ENCODE measurements around the gene IL5RA.

Gene IL5RA

GRCh38 chr3:3105815-3106214 lies 4.4 kb downstream of the IL5RA start:
- no peak for DNase-seq

GRCh38 chr3:3105246-3105645 lies 4.9 kb downstream of the IL5RA start:
- DNase-seq = no peak

GRCh38 chr3:3102751-3103150 lies 7.4 kb downstream of the IL5RA start:
- no peak for DNase-seq

DNA sequence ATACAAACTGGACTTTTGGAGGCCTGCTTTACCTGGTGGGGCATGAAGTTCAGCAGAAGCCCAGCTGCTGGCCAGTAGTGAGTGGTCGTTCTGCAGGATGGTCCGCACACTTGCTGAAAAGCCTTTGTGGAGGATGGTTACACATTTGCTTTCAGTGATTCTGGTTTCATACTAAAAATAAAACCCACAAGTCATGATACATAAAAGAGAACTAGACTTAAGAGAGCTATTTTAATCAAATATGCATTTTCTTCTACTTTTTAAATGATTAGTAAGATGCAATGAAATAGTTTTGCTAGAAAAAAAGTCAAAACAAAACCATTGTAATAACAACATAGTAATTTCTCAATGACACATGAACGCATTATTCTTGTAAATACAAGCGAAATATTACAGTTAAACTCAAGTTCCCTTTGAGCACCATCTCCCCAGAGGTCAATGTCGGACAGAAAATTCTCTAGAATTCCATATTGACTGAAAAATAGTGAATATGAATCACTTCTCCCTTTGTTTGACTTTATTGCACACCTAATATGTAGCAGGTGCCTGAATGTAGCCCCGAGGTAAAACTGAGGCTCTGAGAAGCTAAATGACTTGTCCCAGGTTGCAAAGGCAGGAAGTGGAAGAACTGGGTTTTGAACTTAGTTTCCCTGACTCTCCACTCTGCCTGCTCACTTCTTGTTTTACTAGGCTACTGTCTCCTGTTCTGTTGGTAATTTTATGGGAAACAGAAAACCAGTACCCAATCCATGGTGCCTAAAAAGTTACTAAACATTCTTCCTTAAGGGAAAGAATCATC lies 8.3 kb downstream of the IL5RA start:
- no peak for DNase-seq

DNA sequence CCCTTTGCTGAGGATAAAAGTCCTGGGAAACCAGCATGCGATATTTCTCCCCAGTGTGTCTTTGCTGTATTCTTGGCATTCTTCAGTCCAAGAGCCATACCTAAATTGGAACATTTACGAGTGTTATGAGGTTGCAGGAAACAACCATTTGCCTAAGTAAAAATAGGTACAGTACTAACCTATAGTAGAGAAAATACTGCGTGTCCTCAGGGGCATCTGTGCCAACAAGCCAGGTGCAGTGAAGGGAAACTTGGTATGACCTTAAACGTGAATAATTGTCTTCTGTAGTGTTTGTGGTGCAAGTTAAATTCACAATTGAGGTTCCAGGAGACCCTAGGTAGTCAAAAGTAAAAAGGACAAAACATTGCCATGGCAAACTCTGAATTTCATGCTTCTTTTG lies 12.2 kb downstream of the IL5RA start:
- no peak for DNase-seq

DNA sequence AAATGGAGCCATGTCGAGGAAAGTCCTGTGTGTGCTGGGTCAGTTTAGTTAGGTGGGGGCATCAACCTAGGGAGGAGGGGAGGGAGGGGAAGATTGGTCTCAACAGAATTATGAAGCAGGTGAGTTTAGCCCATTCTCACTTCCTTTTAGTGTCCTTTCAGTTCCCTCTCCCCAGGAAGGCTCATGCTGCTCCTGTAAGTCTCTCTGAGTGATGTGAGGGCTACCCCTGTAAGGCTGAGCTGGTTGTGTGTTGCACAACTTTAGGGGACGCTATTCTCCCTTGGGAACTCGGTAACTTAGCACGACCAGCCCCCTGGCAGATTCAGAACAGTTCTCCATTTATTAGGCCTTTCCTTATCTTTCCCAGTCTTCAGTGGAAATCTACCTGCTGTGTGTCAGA lies 21.2 kb downstream of the IL5RA start:
- no peak for DNase-seq

DNA sequence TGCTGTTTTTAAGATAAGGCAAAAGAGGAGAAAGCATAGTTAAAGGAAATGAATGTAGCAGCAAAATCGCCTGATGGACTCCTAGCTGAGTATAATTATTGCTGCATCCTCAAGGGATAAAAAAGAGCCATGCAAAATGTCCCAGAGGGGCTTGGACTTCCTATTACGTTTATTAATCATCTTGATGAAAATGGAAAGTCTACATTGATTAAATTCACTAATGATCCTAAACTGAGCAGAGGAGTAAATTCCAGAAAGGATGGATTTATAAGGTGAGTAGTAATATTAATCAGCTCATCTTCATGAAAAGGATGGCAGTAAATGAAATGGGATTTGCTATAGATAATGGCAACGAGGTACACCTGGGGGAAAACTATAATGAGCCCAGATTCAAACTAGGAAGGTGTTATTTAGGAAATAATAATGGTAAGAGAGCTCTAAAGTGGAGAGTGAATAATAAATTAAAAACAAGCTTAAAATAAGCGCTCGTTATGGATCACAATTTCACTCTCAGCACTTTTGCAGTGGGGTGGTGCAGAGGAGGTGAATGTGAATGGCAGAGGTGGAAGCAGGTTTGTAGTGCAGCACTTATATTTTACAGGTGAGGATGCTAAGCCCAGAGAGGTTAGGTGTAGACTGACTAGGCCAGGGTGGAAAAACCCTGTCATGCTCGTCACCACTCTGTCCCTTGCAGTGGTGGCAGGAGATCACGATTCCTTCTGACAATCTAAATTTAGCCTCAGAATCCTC lies 22.3 kb downstream of the IL5RA start:
- DNase-seq = no peak

DNA sequence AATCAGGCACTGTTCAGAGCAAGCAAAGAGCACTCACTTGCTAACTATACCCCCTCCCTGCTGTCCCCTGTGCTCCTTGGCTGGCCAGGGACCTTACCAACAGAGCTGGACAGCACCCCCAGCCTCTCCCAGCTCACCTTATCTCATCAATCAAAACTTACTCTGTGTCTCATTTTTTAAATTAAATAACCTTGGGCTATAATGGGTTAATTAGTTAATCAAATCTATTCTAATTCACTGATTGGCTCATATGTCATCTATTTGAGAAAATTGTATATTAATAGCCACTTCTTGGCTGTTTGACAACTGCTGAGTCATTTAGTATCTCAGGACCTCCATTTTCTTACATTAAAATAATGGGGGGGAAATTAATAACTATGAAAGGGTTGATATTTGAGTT lies 22.9 kb downstream of the IL5RA start:
- no peak for DNase-seq

GRCh38 chr3:3086239-3086638 lies 23.9 kb downstream of the IL5RA start:
- no peak for DNase-seq

DNA sequence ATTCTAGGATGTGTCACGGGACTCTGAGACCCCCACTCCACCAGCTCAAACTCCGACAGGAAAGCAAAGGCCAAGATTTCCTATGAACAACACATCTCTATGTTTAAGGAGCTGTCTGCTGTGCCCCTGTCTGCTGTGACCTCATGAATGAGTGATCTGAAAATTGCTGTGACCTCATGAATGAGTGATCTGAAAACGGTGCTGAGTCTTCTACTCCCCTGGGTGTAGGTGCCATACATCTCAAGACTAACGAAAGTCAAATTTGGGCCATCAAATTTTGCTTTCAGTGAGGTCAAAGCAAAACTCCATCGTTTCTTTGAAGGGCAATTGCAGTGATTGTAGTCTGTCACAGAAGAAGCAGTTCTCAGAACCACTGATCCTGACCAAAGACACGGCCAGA lies 24.4 kb downstream of the IL5RA start:
- no peak for DNase-seq

- DNase-seq = no peak
These were observed 25.3 kb downstream of the IL5RA start for GRCh38 chr3:3084890-3085289.

DNA sequence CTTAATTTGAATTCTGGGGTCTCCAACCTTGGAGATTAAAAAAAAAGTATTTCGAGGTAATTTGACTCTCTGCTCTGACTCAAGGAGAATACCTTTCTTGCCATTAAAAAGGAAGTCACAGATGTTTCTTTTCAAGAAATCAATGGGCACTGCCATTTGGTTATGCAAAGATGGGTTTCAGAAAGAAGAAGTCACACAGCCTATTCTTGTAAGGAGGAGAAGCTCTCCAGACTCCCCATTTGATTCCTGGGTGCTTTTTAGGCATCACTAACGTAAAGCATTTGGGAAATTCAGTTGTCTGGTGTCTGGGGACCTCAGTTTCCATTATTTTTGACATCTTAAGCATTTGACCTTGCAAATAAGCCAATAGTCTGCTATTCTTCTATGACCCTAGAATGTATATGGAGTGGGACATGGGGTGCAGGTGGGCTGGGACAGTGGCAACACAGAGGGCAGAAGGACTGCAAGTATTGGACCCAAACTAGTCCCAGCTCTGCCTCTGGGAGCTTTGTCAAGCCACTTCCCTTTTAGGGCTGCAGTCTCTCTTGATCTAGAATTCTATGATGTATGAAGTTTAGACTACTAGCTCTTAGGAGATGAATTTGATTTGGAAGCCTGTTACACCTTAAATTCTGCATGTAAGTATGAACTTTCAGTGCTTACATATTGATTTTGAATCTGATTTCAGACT lies 27.8 kb downstream of the IL5RA start:
- DNase-seq = no peak

DNA sequence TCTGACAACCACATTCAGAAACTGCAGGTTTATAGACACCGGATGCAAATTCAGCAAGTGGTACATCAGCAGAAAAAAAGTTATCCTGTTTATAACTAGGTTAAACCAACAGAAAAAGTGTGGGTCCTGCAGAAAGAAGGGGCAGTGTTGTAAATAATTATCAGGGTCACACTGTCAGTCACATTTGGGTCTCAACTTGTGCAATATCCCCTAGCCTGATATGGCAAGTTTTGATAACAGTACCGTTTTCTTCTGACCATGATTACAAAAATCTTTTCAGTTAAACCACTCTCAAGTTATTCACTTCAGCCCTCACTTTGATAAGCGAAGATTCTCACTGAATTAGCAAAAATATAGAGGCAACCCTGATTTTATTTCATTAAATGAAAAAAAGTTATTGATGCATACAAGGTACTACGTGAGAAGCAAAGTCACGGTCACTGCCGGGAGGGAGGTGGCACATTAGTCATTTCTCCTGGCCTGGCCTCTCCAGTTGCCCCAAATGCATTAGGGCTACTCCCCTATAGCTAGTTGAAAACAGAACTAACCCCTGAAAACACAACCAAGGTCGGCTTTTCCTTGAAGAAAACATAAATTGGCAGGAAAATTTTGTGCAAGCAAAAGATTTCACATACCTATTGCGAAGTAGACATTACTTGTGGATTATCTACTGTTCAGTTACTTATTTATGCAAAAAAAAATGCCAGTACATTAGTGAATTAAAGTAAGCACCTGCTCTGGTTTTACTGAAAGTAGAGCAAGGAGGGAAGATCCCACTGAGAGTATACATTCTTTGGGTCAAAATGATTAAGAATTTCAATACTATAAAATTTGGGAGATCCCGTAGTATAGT lies 28.6 kb downstream of the IL5RA start:
- no peak for DNase-seq

- DNase-seq = no peak
These were observed 29.9 kb downstream of the IL5RA start for GRCh38 chr3:3080309-3080708.

- no peak for DNase-seq
These were observed 35.5 kb downstream of the IL5RA start for GRCh38 chr3:3074551-3075257.

- DNase-seq = no peak
These were observed 39.0 kb downstream of the IL5RA start for GRCh38 chr3:3071136-3071535.

- no peak for DNase-seq
These were observed 40.5 kb downstream of the IL5RA start for GRCh38 chr3:3069723-3070122.

GRCh38 chr3:3068358-3068881 lies 41.8 kb downstream of the IL5RA start:
- no peak for DNase-seq

GRCh38 chr3:3066910-3067309 lies 43.3 kb downstream of the IL5RA start:
- no peak for DNase-seq

GRCh38 chr3:3066378-3066777 lies 43.8 kb downstream of the IL5RA start:
- no peak for DNase-seq

DNA sequence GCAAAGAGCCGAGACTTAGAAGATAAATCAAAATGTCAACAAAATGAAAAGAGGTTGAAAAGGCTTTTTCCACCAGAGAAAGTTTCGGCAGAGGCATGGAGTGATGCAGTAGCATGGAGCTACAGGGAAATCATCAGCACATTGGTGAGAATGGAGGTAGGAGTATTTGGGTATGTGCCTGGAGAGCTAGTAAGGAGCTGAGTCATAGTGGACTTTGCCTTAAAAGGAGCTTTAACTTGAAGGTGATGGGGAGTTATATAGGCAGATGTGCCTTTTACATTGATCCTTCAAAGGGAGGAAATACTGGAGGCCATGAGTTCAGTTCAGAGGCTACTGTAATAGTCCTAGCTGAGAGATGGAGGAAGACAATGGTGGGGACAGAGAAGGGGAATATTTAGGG lies 44.3 kb downstream of the IL5RA start:
- DNase-seq = no peak

DNA sequence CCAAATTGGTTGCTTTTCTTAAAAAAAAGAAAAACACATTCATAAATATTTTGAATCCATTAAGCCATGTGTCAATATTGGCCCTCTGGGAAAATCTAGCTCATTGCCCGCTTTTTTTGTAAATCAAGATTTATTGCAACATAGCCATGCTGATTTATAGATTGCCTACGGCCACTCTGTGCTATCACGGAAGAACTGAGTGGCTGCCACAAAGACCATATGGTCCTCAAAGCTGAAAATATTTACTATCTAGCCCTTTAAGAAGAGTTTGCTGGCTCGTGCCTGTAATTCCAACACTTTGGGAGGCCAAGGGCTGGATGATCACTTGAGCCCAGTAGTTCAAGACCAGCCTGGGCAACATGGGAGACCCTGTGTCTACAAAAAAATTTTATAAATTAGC lies 45.9 kb downstream of the IL5RA start:
- DNase-seq = no peak

All from stimulated activated CD4-positive, alpha-beta T cell treated with anti-CD3 and anti-CD28 coated beads, Interleukin-4, amount 100 ng/mL, for 24 hours (primary cell).